Measurements from ENCODE around the gene DCST2. TPM values are rescaled to one million over a fixed set of nuclear protein-coding genes. Genes with fewer than 3 reads are reported as not detected.
A peak's percentile ranks its signal among the peaks of the same experiment; 100 is the strongest.

DCST2 gene
- total and polyA plus RNA-seq, 9 of the 15 experiments (the other 6 are each of a cell fraction or from before 2014, with no cell fraction given), result 0.09 to 0.49 (median 0.11) TPM; not detected in 3

DNA sequence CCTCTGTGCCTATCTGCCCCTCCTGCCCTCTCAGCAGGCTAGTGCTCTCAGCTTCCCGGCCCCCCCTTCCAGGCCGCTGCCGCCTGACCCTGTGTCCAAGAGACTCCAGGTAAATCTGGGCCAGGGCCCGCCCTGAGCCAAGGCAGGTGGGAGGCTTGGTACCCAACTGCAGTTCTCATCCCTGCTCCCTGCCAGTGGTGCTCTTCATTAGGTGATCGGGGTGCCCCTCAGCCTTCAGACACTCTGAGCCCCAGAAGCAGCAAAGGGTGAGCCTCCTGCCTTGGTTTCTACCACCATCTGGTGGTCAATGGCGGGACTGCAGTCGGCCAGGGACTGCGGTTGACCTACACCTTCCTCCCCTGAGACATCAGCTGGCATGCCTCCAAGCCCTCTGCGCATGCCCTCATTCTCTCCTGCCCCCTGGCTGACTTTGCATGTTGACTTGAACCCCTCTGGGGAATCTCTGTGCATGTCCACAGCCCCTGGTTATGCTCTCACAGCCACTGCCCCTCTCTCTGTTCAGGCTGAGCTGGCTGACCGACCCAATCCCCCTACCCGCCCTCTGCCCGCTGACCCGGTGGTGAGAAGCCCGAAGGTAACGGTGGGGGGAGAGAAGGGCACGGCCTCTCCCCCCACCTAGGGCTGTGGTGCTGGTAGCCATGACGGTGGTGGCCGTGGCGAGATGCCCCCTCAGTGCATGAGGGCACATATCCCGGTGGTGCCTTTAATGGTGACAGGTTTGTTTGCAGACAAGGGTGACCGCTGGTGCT, 28.0 kb upstream of the DCST2 start (continued):
- peak in 1 of 2 experiments; percentile 51; a peak in 1 of 4 replicates for TF ChIP-seq TEAD1 (CRISPR knock-in tag; IDR thresholded peaks at IDR 0.05)
- TF ChIP-seq, protein P1, sequence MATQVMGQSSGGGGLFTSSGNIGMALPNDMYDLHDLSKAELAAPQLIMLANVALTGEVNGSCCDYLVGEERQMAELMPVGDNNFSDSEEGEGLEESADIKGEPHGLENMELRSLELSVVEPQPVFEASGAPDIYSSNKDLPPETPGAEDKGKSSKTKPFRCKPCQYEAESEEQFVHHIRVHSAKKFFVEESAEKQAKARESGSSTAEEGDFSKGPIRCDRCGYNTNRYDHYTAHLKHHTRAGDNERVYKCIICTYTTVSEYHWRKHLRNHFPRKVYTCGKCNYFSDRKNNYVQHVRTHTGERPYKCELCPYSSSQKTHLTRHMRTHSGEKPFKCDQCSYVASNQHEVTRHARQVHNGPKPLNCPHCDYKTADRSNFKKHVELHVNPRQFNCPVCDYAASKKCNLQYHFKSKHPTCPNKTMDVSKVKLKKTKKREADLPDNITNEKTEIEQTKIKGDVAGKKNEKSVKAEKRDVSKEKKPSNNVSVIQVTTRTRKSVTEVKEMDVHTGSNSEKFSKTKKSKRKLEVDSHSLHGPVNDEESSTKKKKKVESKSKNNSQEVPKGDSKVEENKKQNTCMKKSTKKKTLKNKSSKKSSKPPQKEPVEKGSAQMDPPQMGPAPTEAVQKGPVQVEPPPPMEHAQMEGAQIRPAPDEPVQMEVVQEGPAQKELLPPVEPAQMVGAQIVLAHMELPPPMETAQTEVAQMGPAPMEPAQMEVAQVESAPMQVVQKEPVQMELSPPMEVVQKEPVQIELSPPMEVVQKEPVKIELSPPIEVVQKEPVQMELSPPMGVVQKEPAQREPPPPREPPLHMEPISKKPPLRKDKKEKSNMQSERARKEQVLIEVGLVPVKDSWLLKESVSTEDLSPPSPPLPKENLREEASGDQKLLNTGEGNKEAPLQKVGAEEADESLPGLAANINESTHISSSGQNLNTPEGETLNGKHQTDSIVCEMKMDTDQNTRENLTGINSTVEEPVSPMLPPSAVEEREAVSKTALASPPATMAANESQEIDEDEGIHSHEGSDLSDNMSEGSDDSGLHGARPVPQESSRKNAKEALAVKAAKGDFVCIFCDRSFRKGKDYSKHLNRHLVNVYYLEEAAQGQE (IDR thresholded peaks at IDR 0.05; ENCODE audit: borderline replicate concordance), result peak; percentile 92
- TF ChIP-seq, protein P1 (CRISPR knock-in tag; IDR thresholded peaks at IDR 0.05; ENCODE audit: low read depth), result peak; percentile 19; the same call in 1 of the 2 replicates
- peak; percentile 3; the same call in 1 of the 2 replicates for TF ChIP-seq ZBTB7A (IDR thresholded peaks at IDR 0.05; ENCODE audit: borderline replicate concordance, control insufficient read depth, low read depth, low read length)
- no peak for TF ChIP-seq ZNF408 (CRISPR knock-in tag; IDR thresholded peaks at IDR 0.05; ENCODE audit: low read depth)
- TF ChIP-seq, protein P2, sequence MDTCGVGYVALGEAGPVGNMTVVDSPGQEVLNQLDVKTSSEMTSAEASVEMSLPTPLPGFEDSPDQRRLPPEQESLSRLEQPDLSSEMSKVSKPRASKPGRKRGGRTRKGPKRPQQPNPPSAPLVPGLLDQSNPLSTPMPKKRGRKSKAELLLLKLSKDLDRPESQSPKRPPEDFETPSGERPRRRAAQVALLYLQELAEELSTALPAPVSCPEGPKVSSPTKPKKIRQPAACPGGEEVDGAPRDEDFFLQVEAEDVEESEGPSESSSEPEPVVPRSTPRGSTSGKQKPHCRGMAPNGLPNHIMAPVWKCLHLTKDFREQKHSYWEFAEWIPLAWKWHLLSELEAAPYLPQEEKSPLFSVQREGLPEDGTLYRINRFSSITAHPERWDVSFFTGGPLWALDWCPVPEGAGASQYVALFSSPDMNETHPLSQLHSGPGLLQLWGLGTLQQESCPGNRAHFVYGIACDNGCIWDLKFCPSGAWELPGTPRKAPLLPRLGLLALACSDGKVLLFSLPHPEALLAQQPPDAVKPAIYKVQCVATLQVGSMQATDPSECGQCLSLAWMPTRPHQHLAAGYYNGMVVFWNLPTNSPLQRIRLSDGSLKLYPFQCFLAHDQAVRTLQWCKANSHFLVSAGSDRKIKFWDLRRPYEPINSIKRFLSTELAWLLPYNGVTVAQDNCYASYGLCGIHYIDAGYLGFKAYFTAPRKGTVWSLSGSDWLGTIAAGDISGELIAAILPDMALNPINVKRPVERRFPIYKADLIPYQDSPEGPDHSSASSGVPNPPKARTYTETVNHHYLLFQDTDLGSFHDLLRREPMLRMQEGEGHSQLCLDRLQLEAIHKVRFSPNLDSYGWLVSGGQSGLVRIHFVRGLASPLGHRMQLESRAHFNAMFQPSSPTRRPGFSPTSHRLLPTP (IDR thresholded peaks at IDR 0.05; ENCODE audit: borderline replicate concordance, extremely low read depth, insufficient read length), result no peak
- peak in 1 of 2 experiments; percentile 46; a peak in 2 of 4 replicates for TF ChIP-seq MLLT1 (IDR thresholded peaks at IDR 0.05)
- no peak for TF ChIP-seq ZSCAN29 (IDR thresholded peaks at IDR 0.05)
- no peak for TF ChIP-seq ZZZ3 (IDR thresholded peaks at IDR 0.05)
- no peak for TF ChIP-seq RBM34 (IDR thresholded peaks at IDR 0.05; ENCODE audit: borderline replicate concordance, insufficient read depth, low read length)
- TF ChIP-seq U2AF1 (optimal IDR thresholded peaks at IDR 0.05; ENCODE audit: low read depth, low read length), result no peak
- TF ChIP-seq CGGBP1 (CRISPR knock-in tag; IDR thresholded peaks at IDR 0.05), result no peak
- TF ChIP-seq MTA3 (IDR thresholded peaks at IDR 0.05; ENCODE audit: borderline replicate concordance), result peak; percentile 49; the same call in 1 of the 2 replicates

Data from K562 (cell line).